Spleen (tissue), 11 donors: ENCODE measurements around the gene CLCN7. TPM values are rescaled to one million over a fixed set of nuclear protein-coding genes. Genes with fewer than 3 reads are reported as not detected.

Source experiments
- DNase-seq: peaks from one replicate; pipeline ENCODE4 v3.0.0-alpha.2; 2020
- H3K27ac ChIP-seq, 8 donors: fragments of 200-600 bp; sonication (generic) in 7 of 8; 1 replicate in 4 of 8; 2 replicates in 4 of 8; pipeline versions ENCODE4 v1.5.0 to v1.8.0; 2016 to 2021; ENCODE audit warnings: inconsistent platforms in 4 of 8, mild to moderate bottlenecking in 4 of 8, moderate library complexity in 1 of 8
- H3K27me3 ChIP-seq, 7 donors: fragments of 200-600 bp; sonication (generic) in 6 of 7; replicated peaks in 1 of 7; 1 replicate in 4 of 7; 2 replicates in 3 of 7; pipeline versions ENCODE4 v1.5.0 to v1.8.0; 2016 to 2021; ENCODE audit warnings: inconsistent platforms in 3 of 7, mild to moderate bottlenecking in 1 of 7
- H3K36me3 ChIP-seq, 6 donors: fragments of 200-600 bp; sonication (generic) in 5 of 6; 1 replicate in 4 of 6; 2 replicates in 2 of 6; pipeline versions ENCODE4 v1.5.0 to v1.8.0; 2016 to 2021; ENCODE audit warnings: inconsistent platforms in 2 of 6
- H3K4me1 ChIP-seq, 6 donors: fragments of 200-600 bp; sonication (generic) in 5 of 6; 1 replicate in 3 of 6; 2 replicates in 3 of 6; pipeline versions ENCODE4 v1.5.0 to v1.8.0; 2016 to 2021; ENCODE audit warnings: inconsistent platforms in 3 of 6
- H3K4me3 ChIP-seq, 8 donors: fragments of 200-600 bp; sonication (generic) in 7 of 8; 1 replicate in 4 of 8; 2 replicates in 4 of 8; pipeline versions ENCODE4 v1.5.0 to v1.8.0; 2016 to 2021; ENCODE audit warnings: inconsistent platforms in 4 of 8, mild to moderate bottlenecking in 4 of 8, moderate library complexity in 2 of 8
- H3K9me3 ChIP-seq, 8 donors: fragments of 200-600 bp; sonication (generic) in 7 of 8; 1 replicate in 4 of 8; 2 replicates in 4 of 8; pipeline versions ENCODE4 v1.5.0 to v1.8.0; 2016 to 2021; ENCODE audit warnings: inconsistent platforms in 4 of 8
- POLR2A ChIP-seq, 3 donors: fragments of 450-650 bp; IDR thresholded peaks; one replicate each; pipeline ENCODE4 v1.5.1; 2017; ENCODE audit warnings: antibody characterized with exemption in 3 of 3, mild to moderate bottlenecking in 1 of 3
- POLR2AphosphoS5 ChIP-seq, 3 donors: sonication (generic); formaldehyde crosslinking; IDR thresholded peaks; one replicate each; pipeline ENCODE4 v1.5.1; 2017; ENCODE audit warnings: antibody characterized with exemption in 3 of 3
- WGBS, 5 donors: extraction: QIAGEN DNeasy Blood & Tissue Kit in 3 of 5; methylation state at CpG; one replicate each; pipeline versions ENCODE4 v1.1.5 to v1.1.7; 2013 to 2018; 5-methylcytosine and 5-hydroxymethylcytosine counted together
- intact Hi-C: fragments of 100-400 bp; cut with DNase I; formaldehyde crosslinking; loops from one replicate; pipeline ENCODE4 v1.15.0; 2023; ENCODE audit warnings: low total_unique reads
- polyA plus RNA-seq, 3 donors: library from polyadenylated mRNA; stranded (reverse); fragments of 200-250 nt; gene quantifications; one replicate each; pipeline ENCODE4 v1.2.1, GENCODE V29; 2013
- total RNA-seq, 7 donors: library from RNA; depleted of rRNA in 3 of 7; stranded (reverse); fragments of >200 nt in 3 of 7; fragmentation: NEBNext Ultra II Directional in 4 of 7; extraction: Animal tissue kit (Norgen Biotek cat#: 25700) in 4 of 7; gene quantifications; one replicate each; pipeline versions ENCODE4 v1.1.0 to v1.2.1, GENCODE V29; 2016 to 2021
- TF ChIP-seq, protein P1 (sequence below), 11 experiments: fragments of 200-600 bp in 7 of 11; fragments of 450-650 bp in 4 of 11; sonication (generic) in 4 of 11; IDR thresholded peaks in 8 of 11; conservative IDR thresholded peaks in 3 of 11; 1 replicate in 7 of 11; 2 replicates in 4 of 11; pipeline versions ENCODE4 v1.4.0 to v1.8.0; 2016 to 2021; ENCODE audit warnings: antibody characterized with exemption in 11 of 11, inconsistent platforms in 4 of 11, mild to moderate bottlenecking in 1 of 11
- donor health status: healthy with polysubstance abuse.
- donor health status: DM: no; HTN: no; CAD: no; lungs with moderate emphysema.
- donor health status: DM: no; HTN: no; CAD: no.
- donor health status: Bipolar disorder and iron deficiency.
- donor health status: healthy.
- donor health status: DM: no; HTN: no; CAD: no.
- donor health status: DM: yes; HTN: yes; CAD: no.

The CLCN7 gene
- total and polyA plus RNA-seq, 10 donors: 43.2 to 146 (median 115) TPM

DNA sequence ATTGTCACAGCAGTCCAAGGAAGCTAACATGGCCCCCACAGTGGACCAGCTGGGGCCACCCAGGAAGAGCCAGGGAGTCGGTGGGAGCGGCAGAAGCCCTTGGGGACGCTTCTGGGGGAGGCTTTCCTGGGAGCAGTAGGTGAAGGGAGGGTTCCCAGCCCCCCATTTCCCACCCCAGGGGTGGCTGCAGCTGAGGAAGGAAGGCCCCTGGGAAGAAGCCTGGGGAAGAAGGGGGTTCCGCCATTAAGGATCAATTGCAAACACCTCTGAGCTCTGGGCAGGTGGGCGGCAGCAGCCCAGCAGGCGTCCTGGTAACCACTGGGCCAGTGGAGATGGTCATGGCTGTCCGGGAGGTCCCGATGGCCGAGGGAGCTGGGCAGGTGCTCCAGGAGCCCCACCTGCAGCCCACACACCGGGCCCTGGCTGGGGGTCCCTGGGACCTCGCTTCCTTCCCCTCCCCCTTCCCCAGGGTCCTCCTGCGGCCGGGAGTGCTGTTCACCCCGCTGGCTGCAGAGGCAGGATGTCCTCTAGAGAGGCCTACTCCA is 44.5 kb downstream of the CLCN7 start:
- DNase-seq: no peak
- TF ChIP-seq POLR2AphosphoS5 (IDR thresholded peaks at IDR 0.05) (no peak), POLR2A (IDR thresholded peaks at IDR 0.05) (no peak)
- TF ChIP-seq, protein P1, sequence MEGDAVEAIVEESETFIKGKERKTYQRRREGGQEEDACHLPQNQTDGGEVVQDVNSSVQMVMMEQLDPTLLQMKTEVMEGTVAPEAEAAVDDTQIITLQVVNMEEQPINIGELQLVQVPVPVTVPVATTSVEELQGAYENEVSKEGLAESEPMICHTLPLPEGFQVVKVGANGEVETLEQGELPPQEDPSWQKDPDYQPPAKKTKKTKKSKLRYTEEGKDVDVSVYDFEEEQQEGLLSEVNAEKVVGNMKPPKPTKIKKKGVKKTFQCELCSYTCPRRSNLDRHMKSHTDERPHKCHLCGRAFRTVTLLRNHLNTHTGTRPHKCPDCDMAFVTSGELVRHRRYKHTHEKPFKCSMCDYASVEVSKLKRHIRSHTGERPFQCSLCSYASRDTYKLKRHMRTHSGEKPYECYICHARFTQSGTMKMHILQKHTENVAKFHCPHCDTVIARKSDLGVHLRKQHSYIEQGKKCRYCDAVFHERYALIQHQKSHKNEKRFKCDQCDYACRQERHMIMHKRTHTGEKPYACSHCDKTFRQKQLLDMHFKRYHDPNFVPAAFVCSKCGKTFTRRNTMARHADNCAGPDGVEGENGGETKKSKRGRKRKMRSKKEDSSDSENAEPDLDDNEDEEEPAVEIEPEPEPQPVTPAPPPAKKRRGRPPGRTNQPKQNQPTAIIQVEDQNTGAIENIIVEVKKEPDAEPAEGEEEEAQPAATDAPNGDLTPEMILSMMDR (IDR thresholded peaks at IDR 0.05 in 8 of 11, conservative IDR thresholded peaks at IDR 0.05 in 3 of 11): no peak
- intact Hi-C loops: no loop called here
- no peaks in the 10 kb centered on the region for H3K9me3 ChIP-seq
- H3K27ac ChIP-seq: no peak overlapping the region
- H3K27me3 ChIP-seq: peaks cover 0 to 56% (median 0%) of the 10 kb centered on the region in 7 donors
- no peak overlapping the region for H3K4me3 ChIP-seq
- peaks cover 0 to 12% (median 0%) of the 10 kb centered on the region in 6 donors for H3K36me3 ChIP-seq
- 56 to 77% (median 60%) methylated on average over 8 to 14 of the region's 14 CpGs for WGBS, 5 donors
- H3K4me1 ChIP-seq: peaks cover 0 to 57% (median 10%) of the 10 kb centered on the region in 6 donors

DNA sequence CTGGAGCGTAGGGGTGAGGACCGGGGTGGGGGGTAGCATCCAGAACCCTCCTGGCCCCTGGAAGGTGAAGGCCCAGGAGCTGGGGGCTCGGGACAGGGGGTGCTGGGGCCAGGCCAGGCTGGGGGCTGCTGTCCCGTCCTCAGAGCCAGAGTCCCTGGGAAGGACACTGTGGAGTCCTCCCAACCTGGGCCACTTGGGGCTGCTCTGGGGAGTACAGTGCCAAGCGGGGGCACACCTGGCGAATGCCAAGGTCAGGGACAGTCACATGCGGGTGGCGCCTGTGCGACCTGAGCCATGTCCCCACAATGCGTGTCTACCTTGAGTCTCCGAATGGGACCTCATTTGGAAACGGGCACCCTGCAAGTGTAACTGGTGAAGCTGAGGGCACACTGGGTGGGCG is 45.2 kb downstream of the CLCN7 start:
- H3K36me3 ChIP-seq: peaks cover 0 to 5% (median 0%) of the 10 kb centered on the region in 6 donors
- intact Hi-C loops: loop anchor here (10.0 kb wide), 1 partner anchor 185 kb away; the partner anchor contains the start of genes CRAMP1 and IFT140
- 89 to 94% (median 93%) methylated on average over 10 to 13 of the region's 13 CpGs for WGBS, 5 donors
- no peak for DNase-seq
- TF ChIP-seq POLR2AphosphoS5 (IDR thresholded peaks at IDR 0.05) (no peak), POLR2A (IDR thresholded peaks at IDR 0.05) (no peak)
- TF ChIP-seq, protein P1 (IDR thresholded peaks at IDR 0.05 in 8 of 11, conservative IDR thresholded peaks at IDR 0.05 in 3 of 11): no peak
- no peak overlapping the region for H3K27ac ChIP-seq
- no peak overlapping the region for H3K4me3 ChIP-seq
- H3K9me3 ChIP-seq: no peaks in the 10 kb centered on the region
- peaks cover 0 to 56% (median 0%) of the 10 kb centered on the region in 7 donors for H3K27me3 ChIP-seq
- H3K4me1 ChIP-seq: peaks cover 0 to 57% (median 12%) of the 10 kb centered on the region in 6 donors

DNA sequence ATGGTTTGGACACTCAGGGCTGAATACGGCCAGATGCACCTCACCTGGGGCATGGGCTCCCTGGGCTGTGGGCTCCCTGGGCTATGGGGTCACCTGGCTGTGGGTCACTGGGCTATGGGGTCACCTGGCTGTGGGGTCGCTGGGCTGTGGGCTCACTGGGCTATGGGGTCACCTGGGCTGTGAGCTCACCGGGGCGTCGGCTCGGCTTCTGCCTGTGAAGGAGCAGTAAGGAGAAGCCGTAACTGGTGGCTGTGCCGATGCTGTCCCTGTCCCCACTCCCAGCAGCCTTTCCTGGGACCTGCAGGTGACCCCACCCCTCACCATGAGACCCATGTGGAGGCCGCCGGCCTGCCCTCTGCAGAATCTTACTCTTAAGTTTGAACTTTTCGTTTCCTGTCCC is 45.8 kb downstream of the CLCN7 start:
- peaks cover 0 to 56% (median 0%) of the 10 kb centered on the region in 7 donors for H3K27me3 ChIP-seq
- DNase-seq: no peak
- H3K4me1 ChIP-seq: peaks cover 0 to 57% (median 12%) of the 10 kb centered on the region in 6 donors
- no peaks in the 10 kb centered on the region for H3K9me3 ChIP-seq
- no peaks in the 10 kb centered on the region for H3K36me3 ChIP-seq
- H3K4me3 ChIP-seq: peak overlapping the region in 1 of 8 donors; percentile 29
- intact Hi-C loops: loop anchor here (10.0 kb wide), 1 partner anchor 186 kb away; the partner anchor contains the start of genes CRAMP1 and IFT140
- WGBS, 5 donors: 65 to 95% (median 85%) methylated on average over 8 to 11 of the region's 11 CpGs
- no peak overlapping the region for H3K27ac ChIP-seq
- no peak for TF ChIP-seq POLR2A (IDR thresholded peaks at IDR 0.05)

DNA sequence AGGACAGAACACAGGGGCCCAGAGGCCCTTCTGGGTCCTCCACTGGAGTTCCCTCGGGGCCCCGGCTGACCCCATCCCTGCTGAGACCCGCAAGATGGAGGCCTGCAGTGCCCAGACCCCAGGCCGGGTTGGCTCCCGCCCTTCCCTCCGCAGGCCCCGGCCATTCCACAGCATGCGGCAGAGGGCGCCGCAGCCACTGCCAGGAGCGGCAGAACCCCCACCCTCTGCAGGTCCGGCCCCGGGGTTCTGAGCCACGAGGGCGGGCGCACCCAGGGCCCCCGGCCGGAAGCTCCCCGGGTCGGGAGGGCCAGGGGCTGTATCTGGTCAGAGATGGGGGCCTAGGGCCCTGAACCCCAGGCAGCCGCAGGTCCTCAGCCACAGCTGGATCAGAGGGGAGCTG is 46.3 kb downstream of the CLCN7 start:
- no peaks in the 10 kb centered on the region for H3K36me3 ChIP-seq
- no peak overlapping the region for H3K27ac ChIP-seq
- peak in 2 of 3 donors; percentile 36 to 63 for TF ChIP-seq POLR2AphosphoS5 (IDR thresholded peaks at IDR 0.05)
- TF ChIP-seq, protein P1 (IDR thresholded peaks at IDR 0.05 in 8 of 11, conservative IDR thresholded peaks at IDR 0.05 in 3 of 11): peak; percentile 15 to 77 (median 53)
- no peak for TF ChIP-seq POLR2A (IDR thresholded peaks at IDR 0.05)
- 12 to 36% (median 16%) methylated on average over 12 to 21 of the region's 21 CpGs for WGBS, 5 donors
- H3K27me3 ChIP-seq: peaks cover 0 to 53% (median 0%) of the 10 kb centered on the region in 7 donors
- intact Hi-C loops: loop anchor here (10.0 kb wide), 1 partner anchor 186 kb away; the partner anchor contains the start of genes CRAMP1 and IFT140
- peak overlapping the region in 2 of 8 donors; percentile 3 to 29 for H3K4me3 ChIP-seq
- peaks cover 0 to 53% (median 12%) of the 10 kb centered on the region in 6 donors for H3K4me1 ChIP-seq
- H3K9me3 ChIP-seq: no peaks in the 10 kb centered on the region
- DNase-seq: peak; percentile 91
